Breast epithelium (tissue), 4 donors: ENCODE results near the gene RHD. TPM values are rescaled to one million over a fixed set of nuclear protein-coding genes. Genes with fewer than 3 reads are reported as not detected.
"Not testable (repeated sequence)": the region's sequence is repeated elsewhere in the genome, so short reads cannot be mapped to it uniquely, and the experiment has no call there.

ENCODE experiments used
- DNase-seq, 2 donors: peaks; one replicate each; pipeline ENCODE4 v3.0.0-alpha.2; 2019; ENCODE audit warnings: low spot score in 2 of 2
- H3K27ac ChIP-seq, 2 donors: fragments of 200-600 bp; sonication (generic) in 1 of 2; one replicate each; pipeline ENCODE4 v1.5.1; 2016 to 2019; ENCODE audit warnings: mild to moderate bottlenecking in 1 of 2
- H3K27me3 ChIP-seq, 2 donors: fragments of 200-600 bp; sonication (generic) in 1 of 2; one replicate each; pipeline versions ENCODE4 v1.5.1 to v1.6.0; 2017 to 2019; ENCODE audit warnings: control low read depth in 1 of 2, mild to moderate bottlenecking in 1 of 2
- H3K36me3 ChIP-seq: fragments of 200-600 bp; one replicate; pipeline ENCODE4 v1.5.1; 2019
- H3K4me1 ChIP-seq, 2 donors: fragments of 200-600 bp; sonication (generic); one replicate each; pipeline ENCODE4 v1.5.1; 2016 to 2019; ENCODE audit warnings: control low read depth in 1 of 2
- H3K4me3 ChIP-seq, 3 donors: fragments of 200-600 bp; sonication (generic); 1 replicate in 2 of 3; 2 replicates in 1 of 3; pipeline ENCODE4 v1.5.1; 2016 to 2019; ENCODE audit warnings: mild to moderate bottlenecking in 3 of 3, moderate library complexity in 2 of 3
- H3K9me3 ChIP-seq, 2 donors: fragments of 200-600 bp; sonication (generic) in 1 of 2; one replicate each; pipeline ENCODE4 v1.5.1; 2016 to 2019; ENCODE audit warnings: control low read depth in 1 of 2
- POLR2A ChIP-seq: fragments of 450-650 bp; IDR thresholded peaks from one replicate; pipeline ENCODE4 v1.6.1; 2016; ENCODE audit warnings: antibody characterized with exemption, mild to moderate bottlenecking, moderate library complexity
- POLR2AphosphoS5 ChIP-seq, 3 donors: sonication (generic); formaldehyde crosslinking; IDR thresholded peaks; one replicate each; pipeline ENCODE4 v1.6.1; 2017; ENCODE audit warnings: antibody characterized with exemption in 3 of 3
- intact Hi-C: fragments of 100-400 bp; cut with DNase I; formaldehyde crosslinking; loops from one replicate; pipeline ENCODE4 v1.15.1; 2023; ENCODE audit warnings: low total_unique reads
- total RNA-seq, 3 donors: library from RNA; depleted of rRNA; stranded (reverse); fragments of >200 nt; gene quantifications; one replicate each; pipeline ENCODE4 v1.1.0, GENCODE V29; 2016
- TF ChIP-seq, protein P1 (sequence below), 3 donors: fragments of 450-650 bp; IDR thresholded peaks; one replicate each; pipeline ENCODE4 v1.5.1; 2016 to 2017; ENCODE audit warnings: antibody characterized with exemption in 3 of 3, mild to moderate bottlenecking in 3 of 3, moderate library complexity in 3 of 3

The RHD gene
- total RNA-seq, 3 donors from 2014 or later = not detected

DNA sequence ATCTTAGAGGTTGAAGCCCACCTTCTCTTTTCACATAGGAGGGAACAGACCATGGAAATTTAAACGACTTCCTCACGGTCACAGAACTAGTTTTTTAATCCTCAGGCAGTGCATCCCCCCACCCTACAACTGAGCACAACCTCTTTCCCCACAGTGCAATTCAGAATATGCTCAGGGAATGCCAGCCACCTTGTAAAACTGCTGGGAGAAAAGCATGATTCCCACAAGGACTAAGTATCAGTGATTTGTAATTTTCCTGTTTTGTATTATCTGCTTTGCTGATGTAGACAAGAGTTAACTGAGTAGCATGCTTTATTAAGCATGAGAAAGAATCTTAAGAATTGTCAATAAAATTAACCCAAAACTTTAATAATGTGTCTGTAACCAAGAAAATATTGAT is 89.6 kb downstream of the RHD start:
- Histone ChIP-seq H3K27ac (peak overlapping the region; percentile 40 to 71), H3K36me3 (peaks cover 3% of the 10 kb centered on the region), H3K9me3 (no peaks in the 10 kb centered on the region), H3K4me1 (no peaks in the 10 kb centered on the region), H3K27me3 (no peaks in the 10 kb centered on the region), H3K4me3 (no peak overlapping the region)
- intact Hi-C loops = no loop called here
- no peak for DNase-seq
- TF ChIP-seq POLR2A (no peak), POLR2AphosphoS5 (IDR thresholded peaks at IDR 0.05) (no peak)
- TF ChIP-seq, protein P1, sequence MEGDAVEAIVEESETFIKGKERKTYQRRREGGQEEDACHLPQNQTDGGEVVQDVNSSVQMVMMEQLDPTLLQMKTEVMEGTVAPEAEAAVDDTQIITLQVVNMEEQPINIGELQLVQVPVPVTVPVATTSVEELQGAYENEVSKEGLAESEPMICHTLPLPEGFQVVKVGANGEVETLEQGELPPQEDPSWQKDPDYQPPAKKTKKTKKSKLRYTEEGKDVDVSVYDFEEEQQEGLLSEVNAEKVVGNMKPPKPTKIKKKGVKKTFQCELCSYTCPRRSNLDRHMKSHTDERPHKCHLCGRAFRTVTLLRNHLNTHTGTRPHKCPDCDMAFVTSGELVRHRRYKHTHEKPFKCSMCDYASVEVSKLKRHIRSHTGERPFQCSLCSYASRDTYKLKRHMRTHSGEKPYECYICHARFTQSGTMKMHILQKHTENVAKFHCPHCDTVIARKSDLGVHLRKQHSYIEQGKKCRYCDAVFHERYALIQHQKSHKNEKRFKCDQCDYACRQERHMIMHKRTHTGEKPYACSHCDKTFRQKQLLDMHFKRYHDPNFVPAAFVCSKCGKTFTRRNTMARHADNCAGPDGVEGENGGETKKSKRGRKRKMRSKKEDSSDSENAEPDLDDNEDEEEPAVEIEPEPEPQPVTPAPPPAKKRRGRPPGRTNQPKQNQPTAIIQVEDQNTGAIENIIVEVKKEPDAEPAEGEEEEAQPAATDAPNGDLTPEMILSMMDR (IDR thresholded peaks at IDR 0.05) = no peak

DNA sequence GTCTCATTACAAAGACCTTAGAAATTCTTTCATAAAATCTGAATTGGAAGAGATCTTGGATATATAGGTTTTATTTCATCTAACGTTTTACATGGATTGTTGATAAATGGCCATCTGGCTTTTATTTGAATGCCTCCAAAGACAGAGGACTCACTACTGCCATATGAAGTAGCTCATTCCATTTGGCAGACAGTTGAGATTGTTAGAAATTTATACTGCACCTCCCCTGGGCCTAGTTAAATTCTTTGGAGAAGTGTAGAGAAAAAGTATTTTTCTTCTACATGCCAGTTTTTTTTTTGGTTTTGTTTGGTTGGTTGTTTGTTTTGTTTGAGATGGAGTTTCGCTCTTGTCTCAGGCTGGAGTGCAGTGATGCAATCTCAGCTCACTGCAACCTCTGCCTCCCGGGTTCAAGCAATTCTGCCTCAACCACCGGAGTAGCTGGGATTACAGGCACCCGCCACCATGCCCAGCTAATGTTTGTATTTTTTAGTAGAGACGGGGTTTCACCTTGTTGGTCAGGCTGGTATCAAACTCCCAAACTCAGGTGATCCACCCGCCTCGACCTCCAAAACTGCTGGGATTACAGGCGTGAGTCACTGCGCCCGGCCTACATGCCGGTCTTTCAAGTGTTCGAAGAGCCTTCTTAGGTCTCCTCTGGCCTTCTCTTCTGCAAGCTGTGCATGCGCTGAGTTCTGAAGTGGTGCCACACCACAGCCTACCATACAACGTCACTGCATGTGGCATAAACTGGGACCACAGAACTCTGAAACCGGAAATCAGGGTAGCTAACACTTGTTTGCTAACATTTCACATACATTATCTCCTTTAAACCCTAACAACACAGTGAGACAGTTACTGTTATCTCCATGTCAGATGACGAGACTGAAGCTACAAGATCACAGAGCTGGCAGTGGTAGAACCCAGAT is 90.6 kb downstream of the RHD start:
- H3K9me3 ChIP-seq, intact Hi-C loops, H3K36me3 ChIP-seq, H3K27ac ChIP-seq, H3K4me1 ChIP-seq, DNase-seq, H3K4me3 ChIP-seq, H3K27me3 ChIP-seq: not testable (repeated sequence)

DNA sequence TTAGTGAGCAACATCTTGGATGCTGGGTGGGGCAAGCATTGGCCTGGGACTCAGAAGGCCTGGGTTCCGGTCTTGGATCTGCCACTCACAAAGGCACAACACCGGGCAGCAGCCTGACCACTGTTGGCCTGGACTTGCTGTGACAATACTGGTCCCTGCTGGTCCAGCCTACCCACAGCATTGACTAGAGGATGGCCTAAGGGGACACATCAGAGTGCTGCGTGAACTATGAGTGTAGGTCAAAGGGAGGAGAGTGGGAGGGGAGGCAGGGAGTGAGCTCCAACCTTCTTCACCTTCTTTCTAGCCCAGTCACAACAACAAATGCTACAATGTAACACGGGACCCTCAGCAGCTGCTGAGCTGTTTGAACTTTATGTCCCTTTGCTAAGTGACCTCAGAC is 96.9 kb downstream of the RHD start:
- H3K4me1 ChIP-seq = no peaks in the 10 kb centered on the region
- H3K9me3 ChIP-seq = no peaks in the 10 kb centered on the region
- TF ChIP-seq, protein P1 (IDR thresholded peaks at IDR 0.05) = no peak
- TF ChIP-seq POLR2AphosphoS5 (IDR thresholded peaks at IDR 0.05) = no peak
- TF ChIP-seq POLR2A = no peak
- no peak for DNase-seq
- no peak overlapping the region for H3K27ac ChIP-seq
- no peaks in the 10 kb centered on the region for H3K27me3 ChIP-seq
- no peak overlapping the region for H3K4me3 ChIP-seq
- intact Hi-C loops = no loop called here
- H3K36me3 ChIP-seq = no peaks in the 10 kb centered on the region

DNA sequence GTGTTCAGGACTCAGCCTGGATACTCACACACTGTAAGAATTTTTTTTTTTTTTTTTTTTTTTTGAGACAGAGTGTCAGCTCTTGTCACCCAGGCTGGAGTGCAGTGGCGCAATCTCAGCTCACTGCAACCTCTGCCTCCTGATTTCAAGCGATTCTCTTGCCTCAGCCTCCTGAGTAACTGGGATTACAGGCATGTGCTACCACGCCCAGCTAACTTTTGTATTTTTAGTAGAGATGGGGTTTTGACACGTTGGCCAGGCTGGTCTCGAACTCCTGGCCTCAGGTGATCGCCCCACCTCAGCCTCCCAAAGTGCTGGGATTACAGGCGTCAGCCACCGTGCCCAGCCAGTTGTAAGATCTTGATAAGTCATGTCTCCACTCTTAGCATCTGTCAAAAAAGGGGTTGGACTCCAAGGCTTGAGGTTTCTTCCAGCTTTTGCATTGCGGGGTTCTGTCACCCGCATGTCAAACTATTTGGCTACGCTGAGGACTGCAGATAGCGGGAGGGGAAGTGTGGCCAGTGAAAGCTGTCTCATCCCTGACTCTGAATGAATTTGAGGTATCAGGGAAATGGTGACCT is 97.5 kb downstream of the RHD start:
- H3K4me1 ChIP-seq, intact Hi-C loops, H3K27me3 ChIP-seq, H3K36me3 ChIP-seq, H3K4me3 ChIP-seq, DNase-seq, H3K9me3 ChIP-seq, H3K27ac ChIP-seq: not testable (repeated sequence)

DNA sequence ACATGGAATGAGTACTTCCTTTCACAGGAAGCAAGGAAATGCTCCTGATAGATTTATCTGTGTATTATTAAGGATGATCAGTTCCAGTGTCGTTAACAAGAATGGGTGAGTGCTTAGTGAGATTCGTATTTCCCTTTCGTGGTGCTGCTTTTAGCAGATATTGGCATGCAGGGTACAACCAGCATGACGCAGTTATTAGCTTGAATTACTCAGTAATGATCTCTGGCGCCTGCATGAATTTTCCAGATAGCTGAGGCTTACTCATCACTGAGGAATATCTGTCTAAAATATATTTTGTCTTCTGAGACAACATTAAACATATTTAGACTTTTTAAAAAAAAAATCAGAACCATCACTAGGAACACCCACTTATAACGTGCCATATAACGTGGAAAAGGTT is 99.4 kb downstream of the RHD start:
- H3K9me3 ChIP-seq, intact Hi-C loops, H3K4me1 ChIP-seq, H3K4me3 ChIP-seq, H3K27ac ChIP-seq, DNase-seq, H3K27me3 ChIP-seq, H3K36me3 ChIP-seq: not testable (repeated sequence)

DNA sequence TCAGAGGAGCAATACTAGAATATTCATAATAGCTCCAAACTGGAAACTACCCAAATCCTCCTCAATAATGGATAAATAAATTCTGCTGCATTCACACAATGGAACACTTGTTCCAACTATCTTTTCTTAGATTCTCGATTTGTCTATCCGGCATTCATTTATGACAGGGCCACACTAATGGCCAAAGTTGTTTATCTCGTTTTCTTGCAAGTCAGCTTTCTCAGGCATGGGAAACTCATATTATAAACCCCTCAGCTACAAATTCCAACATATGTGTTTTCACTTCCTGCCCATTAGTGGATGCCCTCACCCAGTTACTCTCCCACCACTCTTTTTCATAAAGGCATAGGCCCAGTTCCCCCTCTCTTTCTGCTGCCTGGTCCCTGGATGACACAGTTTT is 106.1 kb downstream of the RHD start:
- DNase-seq, H3K9me3 ChIP-seq, H3K27ac ChIP-seq, H3K4me3 ChIP-seq, intact Hi-C loops, H3K36me3 ChIP-seq, H3K4me1 ChIP-seq, H3K27me3 ChIP-seq: not testable (repeated sequence)

Other genes starting within 250 kb of the RHD start
- 10 to 100 TPM; 61.3 to 85.0 (median 83.6) TPM for gene SYF2, start 40.0 kb upstream of the RHD start, total RNA-seq
- gene RSRP1, start 25.1 kb upstream of the RHD start, total RNA-seq = 100 to 1,000 TPM; 155 to 215 (median 164) TPM
- 100 to 1,000 TPM in 1 of 3 donors, 10 to 100 TPM in 2; 81.6 to 117 (median 97.0) TPM for gene TMEM50A, start 65.8 kb downstream of the RHD start, total RNA-seq
- under 1 TPM in 2 of 3 donors, not detected in 1; 0.32 to 0.66 TPM for gene RHCE, start 148.3 kb downstream of the RHD start, total RNA-seq
- gene MACO1, start 158.4 kb downstream of the RHD start, total RNA-seq = 10 to 100 TPM; 15.0 to 24.0 (median 17.7) TPM